ENCODE results near the gene ZC3H4.

- TF ChIP-seq CTCF (IDR thresholded peaks at IDR 0.05; ENCODE audit: low read length) = no peak
- TF ChIP-seq EZH2 (IDR thresholded peaks at IDR 0.05; ENCODE audit: borderline replicate concordance, low read length) = no peak
Observed at GRCh38 chr19:47026156-47026555, 87.4 kb downstream of the ZC3H4 start.
